ENCODE data around the gene FAM32A. TPM values are rescaled to one million over a fixed set of nuclear protein-coding genes. Genes with fewer than 3 reads are reported as not detected.

FAM32A gene
- total and polyA plus RNA-seq, 2 donors (not counting 1 experiment from before 2014, with no cell fraction given), result 106 to 141 TPM

DNA sequence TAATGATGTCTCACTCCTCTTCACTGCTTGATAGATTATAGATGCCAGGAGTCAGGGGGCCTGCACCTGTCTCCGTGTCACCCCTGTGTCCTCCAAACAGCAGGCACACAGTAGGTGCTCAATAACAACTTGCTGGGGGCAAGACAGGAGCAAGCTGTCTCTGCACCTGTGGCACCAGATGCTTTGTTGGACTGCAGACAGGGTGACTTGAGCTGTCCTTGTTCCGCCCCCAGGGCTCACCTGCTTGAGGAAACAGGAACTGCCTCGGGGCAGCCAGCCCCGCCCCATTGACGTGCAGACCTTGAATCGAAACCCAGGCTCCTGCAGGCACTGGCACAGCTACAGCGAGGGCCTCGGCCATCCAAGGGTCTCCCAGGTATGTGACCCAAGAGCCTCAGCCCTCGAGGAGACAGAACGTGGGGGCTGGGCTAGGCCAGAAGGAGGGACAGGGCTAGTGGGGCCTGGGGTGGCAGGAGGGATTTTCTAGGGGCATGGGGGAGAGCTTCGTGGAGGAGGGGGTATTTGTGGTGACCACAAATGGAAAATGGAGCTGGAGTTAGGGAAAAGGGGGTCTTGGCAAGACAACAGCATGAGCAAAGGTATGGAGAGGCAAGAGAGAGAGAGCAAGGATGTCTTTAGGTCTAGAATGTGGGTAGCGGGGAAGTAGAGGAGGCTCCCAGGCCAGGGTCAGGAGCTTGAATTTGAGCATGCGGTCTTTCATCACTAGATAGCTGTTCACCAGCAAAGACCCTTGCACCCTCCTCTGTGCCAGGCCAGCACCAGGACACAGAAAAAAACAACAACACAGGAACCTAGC lies 41.6 kb upstream of the FAM32A start, which contains the start of gene HSH2D:
TSS of gene HSH2D (plus strand) at position 287 of the 817 bp plus-strand sequence. CDS start 5,066 bp downstream, outside the sequence.
- Histone ChIP-seq H3K27me3 (ENCODE audit: control insufficient read depth, insufficient read depth, low read length) (no peaks in the 10 kb centered on the region), H4K20me1 (ENCODE audit: control insufficient read depth, extremely low read depth, insufficient read depth, low read length) (no peaks in the 10 kb centered on the region), H3K9me3 (ENCODE audit: control insufficient read depth, insufficient read depth, low read depth, low read length) (no peaks in the 10 kb centered on the region), H2AFZ (ENCODE audit: low read length) (no peak within 1 kb of the TSS), H3K79me2 (ENCODE audit: control insufficient read depth, insufficient read depth, low read length) (no peaks in the 10 kb centered on the region), H3K27ac (ENCODE audit: insufficient read depth, low read length) (no peak within 1 kb of the TSS), H3K4me3 (replicated peaks in 1 of 4; ENCODE audit: control extremely low read depth in 1 of 4, insufficient read depth in 1 of 4, low read depth in 3 of 4, low read length in 4 of 4) (no peak within 1 kb of the TSS), H3K4me1 (ENCODE audit: control insufficient read depth, extremely low read depth, insufficient read depth, low read length) (no peaks in the 10 kb centered on the region), H3K9ac (ENCODE audit: insufficient read depth, low read length) (no peak within 1 kb of the TSS), H3K36me3 (ENCODE audit: control insufficient read depth, insufficient read depth, low read length) (no peaks in the 10 kb centered on the region), H3K4me2 (ENCODE audit: extremely low read depth, insufficient read depth, low read length) (no peak within 1 kb of the TSS)
- DNase-seq (ENCODE audit: low read depth in 2 of 2), result no peak
- no peak for TF ChIP-seq EZH2 (IDR thresholded peaks at IDR 0.05; ENCODE audit: low read length, missing control alignments)
- TF ChIP-seq, protein P1, sequence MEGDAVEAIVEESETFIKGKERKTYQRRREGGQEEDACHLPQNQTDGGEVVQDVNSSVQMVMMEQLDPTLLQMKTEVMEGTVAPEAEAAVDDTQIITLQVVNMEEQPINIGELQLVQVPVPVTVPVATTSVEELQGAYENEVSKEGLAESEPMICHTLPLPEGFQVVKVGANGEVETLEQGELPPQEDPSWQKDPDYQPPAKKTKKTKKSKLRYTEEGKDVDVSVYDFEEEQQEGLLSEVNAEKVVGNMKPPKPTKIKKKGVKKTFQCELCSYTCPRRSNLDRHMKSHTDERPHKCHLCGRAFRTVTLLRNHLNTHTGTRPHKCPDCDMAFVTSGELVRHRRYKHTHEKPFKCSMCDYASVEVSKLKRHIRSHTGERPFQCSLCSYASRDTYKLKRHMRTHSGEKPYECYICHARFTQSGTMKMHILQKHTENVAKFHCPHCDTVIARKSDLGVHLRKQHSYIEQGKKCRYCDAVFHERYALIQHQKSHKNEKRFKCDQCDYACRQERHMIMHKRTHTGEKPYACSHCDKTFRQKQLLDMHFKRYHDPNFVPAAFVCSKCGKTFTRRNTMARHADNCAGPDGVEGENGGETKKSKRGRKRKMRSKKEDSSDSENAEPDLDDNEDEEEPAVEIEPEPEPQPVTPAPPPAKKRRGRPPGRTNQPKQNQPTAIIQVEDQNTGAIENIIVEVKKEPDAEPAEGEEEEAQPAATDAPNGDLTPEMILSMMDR (conservative IDR thresholded peaks at IDR 0.05 in 1 of 2, IDR thresholded peaks at IDR 0.05 in 1 of 2; ENCODE audit: low read depth in 1 of 2, low read length in 2 of 2), result no peak

DNA sequence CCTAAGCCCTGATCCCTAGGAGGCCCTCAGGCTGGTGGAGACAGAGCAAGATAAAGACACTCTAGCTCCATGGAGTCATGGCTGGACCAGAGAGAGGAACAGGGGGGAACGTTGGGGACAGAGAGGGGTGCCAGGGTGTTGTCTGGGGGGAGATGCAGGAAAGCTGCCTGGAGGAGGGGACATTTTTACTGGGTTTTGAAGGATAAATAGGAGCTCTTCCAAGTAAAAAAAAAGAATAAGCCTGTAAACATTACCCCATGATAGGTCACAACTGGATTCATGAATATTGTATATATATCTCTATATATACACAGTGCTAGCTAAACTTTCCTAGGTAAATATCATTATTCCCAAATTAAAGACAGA lies 41.0 kb upstream of the FAM32A start:
- no peaks in the 10 kb centered on the region for H3K79me2 ChIP-seq (ENCODE audit: control insufficient read depth, insufficient read depth, low read length)

DNA sequence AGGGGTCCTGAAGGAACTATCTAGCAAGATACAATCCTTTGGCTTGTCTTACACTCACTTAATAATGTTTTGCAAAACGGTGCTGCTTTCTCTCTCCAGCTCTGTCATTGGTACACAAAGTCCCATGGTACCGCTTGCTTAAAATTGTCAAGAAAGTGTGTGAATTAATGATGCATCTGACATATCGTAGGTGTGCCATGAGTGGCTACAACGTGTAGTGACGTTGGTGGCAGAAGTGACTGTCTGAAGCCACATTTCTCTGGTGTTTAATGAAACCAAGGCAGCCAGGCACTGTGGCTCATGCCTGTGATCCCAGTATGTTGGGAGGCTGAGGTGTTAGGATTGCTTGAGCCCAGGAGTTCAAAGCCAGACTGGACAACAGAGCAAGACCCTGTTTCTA lies 39.1 kb upstream of the FAM32A start:
- no peak overlapping the region for H3K4me3 ChIP-seq (replicated peaks in 1 of 4; ENCODE audit: control extremely low read depth in 1 of 4, insufficient read depth in 1 of 4, low read depth in 3 of 4, low read length in 4 of 4)
- no peak for TF ChIP-seq EZH2 (IDR thresholded peaks at IDR 0.05; ENCODE audit: low read length, missing control alignments)
- TF ChIP-seq, protein P1 (conservative IDR thresholded peaks at IDR 0.05 in 1 of 2, IDR thresholded peaks at IDR 0.05 in 1 of 2; ENCODE audit: low read depth in 1 of 2, low read length in 2 of 2), result no peak

More for the DNA sequence above, 41.0 kb upstream of the FAM32A start:
- H3K9ac ChIP-seq (ENCODE audit: insufficient read depth, low read length), result no peak overlapping the region
- no peaks in the 10 kb centered on the region for H3K4me1 ChIP-seq (ENCODE audit: control insufficient read depth, extremely low read depth, insufficient read depth, low read length)
- TF ChIP-seq EZH2 (IDR thresholded peaks at IDR 0.05; ENCODE audit: low read length, missing control alignments), result no peak
- TF ChIP-seq, protein P1 (conservative IDR thresholded peaks at IDR 0.05 in 1 of 2, IDR thresholded peaks at IDR 0.05 in 1 of 2; ENCODE audit: low read depth in 1 of 2, low read length in 2 of 2), result no peak
- no peak for DNase-seq (ENCODE audit: low read depth in 2 of 2)
- no peak overlapping the region for H3K4me3 ChIP-seq (replicated peaks in 1 of 4; ENCODE audit: control extremely low read depth in 1 of 4, insufficient read depth in 1 of 4, low read depth in 3 of 4, low read length in 4 of 4)
- no peak overlapping the region for H3K27ac ChIP-seq (ENCODE audit: insufficient read depth, low read length)
- H2AFZ ChIP-seq (ENCODE audit: low read length), result no peak overlapping the region
- no peaks in the 10 kb centered on the region for H3K36me3 ChIP-seq (ENCODE audit: control insufficient read depth, insufficient read depth, low read length)
- H3K4me2 ChIP-seq (ENCODE audit: extremely low read depth, insufficient read depth, low read length), result no peak overlapping the region
- H3K27me3 ChIP-seq (ENCODE audit: control insufficient read depth, insufficient read depth, low read length), result no peaks in the 10 kb centered on the region
- no peaks in the 10 kb centered on the region for H4K20me1 ChIP-seq (ENCODE audit: control insufficient read depth, extremely low read depth, insufficient read depth, low read length)
- no peaks in the 10 kb centered on the region for H3K9me3 ChIP-seq (ENCODE audit: control insufficient read depth, insufficient read depth, low read depth, low read length)

More for the DNA sequence above, 39.1 kb upstream of the FAM32A start:
- Histone ChIP-seq H4K20me1 (ENCODE audit: control insufficient read depth, extremely low read depth, insufficient read depth, low read length) (no peaks in the 10 kb centered on the region), H3K79me2 (ENCODE audit: control insufficient read depth, insufficient read depth, low read length) (no peaks in the 10 kb centered on the region), H2AFZ (ENCODE audit: low read length) (no peak overlapping the region), H3K27ac (ENCODE audit: insufficient read depth, low read length) (no peak overlapping the region), H3K4me2 (ENCODE audit: extremely low read depth, insufficient read depth, low read length) (no peak overlapping the region), H3K27me3 (ENCODE audit: control insufficient read depth, insufficient read depth, low read length) (no peaks in the 10 kb centered on the region), H3K9ac (ENCODE audit: insufficient read depth, low read length) (no peak overlapping the region), H3K36me3 (ENCODE audit: control insufficient read depth, insufficient read depth, low read length) (no peaks in the 10 kb centered on the region), H3K4me1 (ENCODE audit: control insufficient read depth, extremely low read depth, insufficient read depth, low read length) (no peaks in the 10 kb centered on the region), H3K9me3 (ENCODE audit: control insufficient read depth, insufficient read depth, low read depth, low read length) (no peaks in the 10 kb centered on the region)
- DNase-seq (ENCODE audit: low read depth in 2 of 2), result no peak
